B cell (primary cell): Measurements from ENCODE around the gene GOLGA6B. TPM values are rescaled to one million over a fixed set of nuclear protein-coding genes. Genes with fewer than 3 reads are reported as not detected.

Source experiments
- ATAC-seq: fragments of 200-7000 bp; cut with Tn5 transposase; one replicate; pipeline ENCODE4 v1.10.0; 2021; ENCODE audit warnings: low read depth, mild to moderate bottlenecking, moderate number of reproducible peaks, moderate library complexity
- CTCF ChIA-PET: fragments of 350-600 bp; sonication (Branson Sonifier 250); formaldehyde crosslinking; loops from one replicate; lab custom pipeline; 2021; ENCODE audit warnings: antibody characterized with exemption, inconsistent platforms; lab: Charles Lee
- POLR2A ChIA-PET: fragments of 350-600 bp; sonication (Branson Sonifier 250); formaldehyde crosslinking; loops from one replicate; lab custom pipeline; 2021; ENCODE audit warnings: antibody characterized with exemption; lab: Charles Lee
- DNase-seq: peaks from one replicate; pipeline ENCODE4 v3.0.0; 2013
- H2AFZ ChIP-seq: 2 replicates; pipeline ENCODE4 v1.6.1; 2012; ENCODE audit warnings: mild to moderate bottlenecking, low read depth, low read length; ENCODE audit not compliant: insufficient read depth, poor library complexity, severe bottlenecking
- H3K27ac ChIP-seq, 2 donors: 1 replicate in 1 of 2; 2 replicates in 1 of 2; pipeline ENCODE4 v1.5.1; 2012 to 2013; ENCODE audit warnings: low read length in 2 of 2, mild to moderate bottlenecking in 2 of 2, moderate library complexity in 1 of 2
- H3K27me3 ChIP-seq, 4 experiments: fragments of 200-600 bp in 1 of 4; sonication (generic) in 1 of 4; replicated peaks in 1 of 4; 1 replicate in 2 of 4; 2 replicates in 2 of 4; pipeline versions ENCODE4 v1.6.1 to v1.7.0; 2013 to 2016; ENCODE audit warnings: low read length in 3 of 4, mild to moderate bottlenecking in 2 of 4, mixed read lengths in 1 of 4, moderate library complexity in 1 of 4; ENCODE audit not compliant: insufficient read depth in 4 of 4, control insufficient read depth in 3 of 4; ENCODE audit errors: control extremely low read depth in 1 of 4
- H3K36me3 ChIP-seq, 2 experiments: replicated peaks in 1 of 2; 1 replicate in 1 of 2; 2 replicates in 1 of 2; pipeline versions ENCODE4 v1.6.1 to v1.7.1; 2013; ENCODE audit warnings: low read length in 1 of 2; ENCODE audit not compliant: insufficient read depth in 2 of 2, control insufficient read depth in 1 of 2; ENCODE audit errors: control extremely low read depth in 1 of 2, extremely low read depth in 1 of 2
- H3K4me1 ChIP-seq, 2 donors: fragments of 200-600 bp in 1 of 2; sonication (generic) in 1 of 2; 1 replicate in 1 of 2; 2 replicates in 1 of 2; pipeline versions ENCODE4 v1.5.1 to v1.6.1; 2013 to 2017; ENCODE audit warnings: low read length in 2 of 2; ENCODE audit not compliant: control insufficient read depth in 2 of 2, insufficient read depth in 2 of 2
- H3K4me2 ChIP-seq: replicated peaks from 2 replicates; pipeline ENCODE3; 2012; ENCODE audit warnings: mild to moderate bottlenecking, low read depth, low read length; ENCODE audit not compliant: poor library complexity, severe bottlenecking
- H3K4me3 ChIP-seq, 5 experiments: fragments of 200-600 bp in 1 of 5; sonication (generic) in 1 of 5; 1 replicate in 3 of 5; 2 replicates in 2 of 5; pipeline versions ENCODE4 v1.5.1 to v1.7.0; 2011 to 2016; ENCODE audit warnings: low read length in 4 of 5, mild to moderate bottlenecking in 4 of 5, low read depth in 2 of 5, control low read depth in 1 of 5, moderate library complexity in 1 of 5; ENCODE audit not compliant: insufficient read depth in 1 of 5; ENCODE audit errors: control extremely low read depth in 1 of 5, extremely low read depth in 1 of 5
- H3K79me2 ChIP-seq: fragments of 200-600 bp; sonication (generic); one replicate; pipeline ENCODE4 v1.6.0; 2016; ENCODE audit warnings: low read length; ENCODE audit not compliant: control insufficient read depth, insufficient read depth
- H3K9ac ChIP-seq: fragments of 200-600 bp; sonication (generic); 2 replicates; pipeline ENCODE4 v1.6.1; 2017; ENCODE audit warnings: mild to moderate bottlenecking, low read length, moderate library complexity
- H3K9me3 ChIP-seq, 3 donors: one replicate each; pipeline versions ENCODE4 v1.6.1 to v1.7.1; 2013; ENCODE audit warnings: low read length in 2 of 3; ENCODE audit not compliant: control insufficient read depth in 2 of 3, insufficient read depth in 1 of 3; ENCODE audit errors: control extremely low read depth in 1 of 3
- H4K20me1 ChIP-seq: 2 replicates; pipeline ENCODE4 v1.6.0; 2012; ENCODE audit warnings: mild to moderate bottlenecking, low read length; ENCODE audit not compliant: insufficient read depth, control insufficient read depth, poor library complexity, severe bottlenecking
- H3K27ac Mint-ChIP-seq: one replicate; pipeline ENCODE4 v1.8.0; 2021; ENCODE audit warnings: mixed read lengths
- H3K27me3 Mint-ChIP-seq: one replicate; pipeline ENCODE4 v1.8.0; 2021; ENCODE audit warnings: mixed read lengths
- H3K4me1 Mint-ChIP-seq: one replicate; pipeline ENCODE4 v1.8.0; 2021; ENCODE audit warnings: mixed read lengths
- H3K4me3 Mint-ChIP-seq: one replicate; pipeline ENCODE4 v1.8.0; 2021; ENCODE audit warnings: mixed read lengths
- H3K9me3 Mint-ChIP-seq: one replicate; pipeline ENCODE4 v1.8.0; 2022; ENCODE audit warnings: mixed read lengths; ENCODE audit not compliant: insufficient read depth
- CTCF ChIP-seq: fragments of 200-600 bp; IDR thresholded peaks from one replicate; pipeline ENCODE4 v1.8.0; 2022; ENCODE audit warnings: antibody characterized with exemption, mild to moderate bottlenecking
- EZH2 ChIP-seq: IDR thresholded peaks from 2 replicates; pipeline ENCODE4 v1.6.1; 2012; ENCODE audit warnings: borderline replicate concordance, low read depth, mild to moderate bottlenecking, moderate library complexity, low read length; ENCODE audit not compliant: insufficient read depth, poor library complexity, severe bottlenecking
- WGBS: methylation state at CpG from one replicate; pipeline ENCODE4 v1.1.5; 2013; ENCODE audit warnings: missing lambda C conversion rate; ENCODE audit not compliant: insufficient coverage; 5-methylcytosine and 5-hydroxymethylcytosine counted together
- intact Hi-C: fragments of 100-400 bp; cut with micrococcal nuclease; formaldehyde crosslinking; loops from one replicate; pipeline ENCODE4 v1.10.0; 2022
- polyA plus RNA-seq: library from polyadenylated mRNA; depleted of rRNA; stranded (reverse); fragments of >200 nt; gene quantifications from 2 replicates; pipeline ENCODE4 v1.2.3, GENCODE V29; 2012
- total RNA-seq, 2 donors: library from RNA; stranded (reverse); fragments of 120-200 nt in 1 of 2; gene quantifications; 1 replicate in 1 of 2; 2 replicates in 1 of 2; pipeline versions ENCODE4 v1.2.3 to v1.2.4, GENCODE V29; 2013 to 2022

Gene GOLGA6B
- total and polyA plus RNA-seq, 2 donors (not counting 1 experiment from before 2014, with no cell fraction given): 0.06 TPM; not detected in 1

- Histone ChIP-seq H3K27ac (no peak overlapping the region), H3K4me3 (no peak overlapping the region), H3K27me3 (peaks cover 0 to 4% (median 2%) of the 10 kb centered on the region in 4 experiments), H2AFZ (no peak overlapping the region), H3K4me2 (no peak overlapping the region), H4K20me1 (no peaks in the 10 kb centered on the region), H3K9me3 (no peaks in the 10 kb centered on the region), H3K4me1 (peaks cover 11 to 12% of the 10 kb centered on the region in 2 donors), H3K36me3 (no peaks in the 10 kb centered on the region), H3K79me2 (peaks cover 18% of the 10 kb centered on the region), H3K9ac (no peak overlapping the region)
- no peak for ATAC-seq
- DNase-seq: no peak
- Mint-ChIP-seq H3K27ac (no peak overlapping the region), H3K9me3 (no peaks in the 10 kb centered on the region), H3K27me3 (peaks cover 9% of the 10 kb centered on the region), H3K4me1 (peaks cover 22% of the 10 kb centered on the region), H3K4me3 (no peak overlapping the region)
- POLR2A ChIA-PET: interaction anchor here (0.6 kb wide), 1 partner anchor 461 kb away, joined by 4 read pairs; no protein-coding TSS in a partner anchor
- CTCF ChIA-PET: no interaction called here
- WGBS: 94% methylated on average over 3 of the region's 3 CpGs
- TF ChIP-seq CTCF: no peak
- no peak for TF ChIP-seq EZH2
- intact Hi-C loops: no loop called here
Measured at GRCh38 chr15:72682772-72683171, 28.3 kb downstream of the GOLGA6B start.

- peak overlapping the region; percentile 85 for H3K4me2 ChIP-seq
- ChIA-PET CTCF (interaction anchor here (1.0 to 1.8 kb wide), 3 partner anchors 14 to 36 kb away, joined by 6 to 9 read pairs (median 6); no protein-coding TSS in a partner anchor), POLR2A (no interaction called here)
- H2AFZ ChIP-seq: peak overlapping the region; percentile 96
- H3K4me3 ChIP-seq: peak overlapping the region; percentile 70 to 98 (median 88)
- intact Hi-C loops: loop anchor here (5.0 kb wide), 3 partner anchors 83 to 947 kb away; partner anchors contain the start of genes ARIH1 and NPTN
- Mint-ChIP-seq H3K27ac (peak overlapping the region; percentile 94), H3K4me3 (peak overlapping the region; percentile 97), H3K4me1 (peaks cover 22% of the 10 kb centered on the region), H3K9me3 (no peaks in the 10 kb centered on the region), H3K27me3 (no peaks in the 10 kb centered on the region)
- TF ChIP-seq EZH2: no peak
- TF ChIP-seq CTCF: no peak
- H3K36me3 ChIP-seq: no peaks in the 10 kb centered on the region
- ATAC-seq (no peak), DNase-seq (no peak)
- peaks cover 11 to 12% of the 10 kb centered on the region in 2 donors for H3K4me1 ChIP-seq
- peaks cover 25% of the 10 kb centered on the region for H3K79me2 ChIP-seq
- no peaks in the 10 kb centered on the region for H4K20me1 ChIP-seq
- H3K27me3 ChIP-seq: no peaks in the 10 kb centered on the region
- H3K9ac ChIP-seq: peak overlapping the region; percentile 90
- H3K9me3 ChIP-seq: no peaks in the 10 kb centered on the region
- WGBS: 22% methylated on average over 16 of the region's 23 CpGs
- peak overlapping the region; percentile 77 to 91 for H3K27ac ChIP-seq
Measured at GRCh38 chr15:72685301-72685924, 30.9 kb downstream of the GOLGA6B start.
